Lower leg skin (tissue), 4 donors: ENCODE measurements around the gene SIK3. TPM values are rescaled to one million over a fixed set of nuclear protein-coding genes. Genes with fewer than 3 reads are reported as not detected.

Experiments
- DNase-seq, 2 donors: peaks; one replicate each; pipeline ENCODE4 v3.0.0-alpha.2; 2019; ENCODE audit warnings: low spot score in 2 of 2
- H3K4me3 ChIP-seq: fragments of 200-600 bp; sonication (generic); 2 replicates; pipeline ENCODE4 v1.5.1; 2017; ENCODE audit warnings: mild to moderate bottlenecking, low read depth; ENCODE audit not compliant: poor library complexity, severe bottlenecking
- CTCF ChIP-seq, 3 donors: fragments of 450-650 bp; IDR thresholded peaks; one replicate each; pipeline ENCODE4 v1.5.1; 2016; ENCODE audit warnings: antibody characterized with exemption in 3 of 3, mild to moderate bottlenecking in 3 of 3, moderate library complexity in 2 of 3
- POLR2A ChIP-seq, 2 donors: fragments of 450-650 bp; IDR thresholded peaks; one replicate each; pipeline ENCODE4 v1.6.1; 2016 to 2017; ENCODE audit warnings: antibody characterized with exemption in 2 of 2, mild to moderate bottlenecking in 1 of 2, moderate library complexity in 1 of 2
- WGBS, 2 donors: methylation state at CpG; one replicate each; pipeline ENCODE4 v1.1.5; 2018; 5-methylcytosine and 5-hydroxymethylcytosine counted together
- intact Hi-C: fragments of 100-400 bp; cut with DNase I; formaldehyde crosslinking; loops from one replicate; pipeline ENCODE4 v1.15.0; 2023; ENCODE audit warnings: low total_unique reads
- total RNA-seq, 4 donors: library from RNA; depleted of rRNA; stranded (reverse); fragments of >200 nt; gene quantifications; one replicate each; pipeline ENCODE4 v1.1.0, GENCODE V29; 2016

The SIK3 gene
- total RNA-seq, 4 donors from 2014 or later = 26.7 to 37.5 (median 30.1) TPM

DNA sequence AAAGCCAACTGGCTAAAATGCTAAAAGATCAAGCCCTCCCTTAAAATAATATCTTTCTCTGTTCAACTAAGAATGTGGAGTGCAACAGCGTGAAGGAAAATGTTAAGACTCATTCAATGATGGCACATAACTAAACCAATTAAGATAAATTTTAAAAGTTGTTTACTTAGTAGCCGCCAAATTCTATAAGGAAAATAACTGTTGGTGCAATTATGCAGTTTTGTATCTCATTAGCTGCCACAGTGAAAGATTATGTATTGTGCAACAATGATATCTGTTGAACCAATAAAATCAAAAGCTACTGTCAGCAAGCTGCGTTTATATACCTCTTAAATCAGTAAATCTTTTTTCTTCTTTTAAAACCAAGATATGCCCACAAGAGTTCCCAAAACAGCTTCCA, 55.5 kb downstream of the SIK3 start:
- TF ChIP-seq CTCF (IDR thresholded peaks at IDR 0.05) = no peak
- no peak for TF ChIP-seq POLR2A (IDR thresholded peaks at IDR 0.05)
- no peak overlapping the region for H3K4me3 ChIP-seq
- intact Hi-C loops = no loop called here
- DNase-seq = no peak
- 67 to 73% methylated on average over 3 of the region's 3 CpGs for WGBS, 2 donors

DNA sequence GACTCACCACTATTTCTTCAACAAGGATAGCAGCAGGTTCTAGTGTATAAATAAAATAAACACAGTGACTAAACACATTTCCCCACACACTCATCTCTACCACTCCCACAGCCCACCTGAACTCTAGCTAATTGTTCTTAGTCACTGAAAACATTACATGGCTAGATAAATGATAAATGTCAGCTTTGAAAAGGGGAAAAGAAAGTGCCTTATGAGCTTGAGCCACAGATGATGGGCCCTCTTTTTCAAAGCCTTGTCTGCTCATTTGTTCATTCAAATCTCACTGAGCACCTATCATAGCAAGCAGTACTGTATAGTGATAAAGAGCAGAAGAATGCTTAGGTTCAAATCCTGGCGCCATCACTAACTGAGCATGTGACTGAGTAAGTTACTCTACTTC, 58.3 kb downstream of the SIK3 start:
- DNase-seq = no peak
- WGBS, 2 donors = 36 to 93% methylated on average over 1 of the region's 1 CpG
- intact Hi-C loops = no loop called here
- no peak for TF ChIP-seq POLR2A (IDR thresholded peaks at IDR 0.05)
- TF ChIP-seq CTCF (IDR thresholded peaks at IDR 0.05) = no peak
- no peak overlapping the region for H3K4me3 ChIP-seq

DNA sequence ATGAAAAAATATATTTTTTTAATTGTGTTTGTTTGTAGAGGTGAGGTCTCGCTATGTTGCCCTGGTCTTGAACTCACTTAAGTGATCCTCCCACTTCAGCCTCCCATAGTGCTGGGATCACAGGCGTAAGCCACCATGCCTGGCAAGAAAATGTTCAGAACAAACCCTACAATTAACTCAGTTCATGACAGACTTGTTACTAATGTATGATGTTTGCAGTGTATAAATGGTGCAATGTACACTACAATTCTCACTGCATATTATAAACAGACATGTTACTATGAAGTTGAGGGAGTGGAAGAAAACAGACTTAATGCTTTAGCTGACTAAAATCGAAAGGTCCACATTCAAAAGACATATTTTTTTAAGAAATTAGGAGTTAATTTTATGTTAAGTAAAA, 59.0 kb downstream of the SIK3 start:
- no peak overlapping the region for H3K4me3 ChIP-seq
- intact Hi-C loops = no loop called here
- DNase-seq = no peak
- TF ChIP-seq POLR2A (IDR thresholded peaks at IDR 0.05) (no peak), CTCF (IDR thresholded peaks at IDR 0.05) (no peak)
- 90 to 94% methylated on average over 3 of the region's 3 CpGs for WGBS, 2 donors

DNA sequence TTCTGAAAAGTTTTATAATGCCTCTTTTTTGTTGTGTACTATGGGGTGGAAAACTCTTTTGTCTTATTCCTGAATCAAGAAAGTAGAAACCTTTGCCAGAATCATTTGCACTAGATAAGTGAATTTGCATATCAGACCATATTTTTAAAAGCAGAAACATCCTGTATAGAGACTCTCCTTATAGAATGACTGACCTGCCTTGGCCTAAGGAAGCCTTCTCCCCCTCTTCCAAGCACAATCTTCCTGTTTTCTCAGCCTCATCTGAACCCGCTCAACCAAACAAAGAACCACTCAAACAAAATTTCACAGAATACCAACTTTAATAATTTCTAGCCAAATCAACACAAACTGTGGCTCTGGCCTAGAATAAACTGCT, 60.3 kb downstream of the SIK3 start:
- no peak for TF ChIP-seq POLR2A (IDR thresholded peaks at IDR 0.05)
- no peak for TF ChIP-seq CTCF (IDR thresholded peaks at IDR 0.05)
- DNase-seq = no peak
- WGBS, 2 donors = 86 to 89% methylated on average over 1 of the region's 1 CpG
- H3K4me3 ChIP-seq = no peak overlapping the region
- intact Hi-C loops = no loop called here

DNA sequence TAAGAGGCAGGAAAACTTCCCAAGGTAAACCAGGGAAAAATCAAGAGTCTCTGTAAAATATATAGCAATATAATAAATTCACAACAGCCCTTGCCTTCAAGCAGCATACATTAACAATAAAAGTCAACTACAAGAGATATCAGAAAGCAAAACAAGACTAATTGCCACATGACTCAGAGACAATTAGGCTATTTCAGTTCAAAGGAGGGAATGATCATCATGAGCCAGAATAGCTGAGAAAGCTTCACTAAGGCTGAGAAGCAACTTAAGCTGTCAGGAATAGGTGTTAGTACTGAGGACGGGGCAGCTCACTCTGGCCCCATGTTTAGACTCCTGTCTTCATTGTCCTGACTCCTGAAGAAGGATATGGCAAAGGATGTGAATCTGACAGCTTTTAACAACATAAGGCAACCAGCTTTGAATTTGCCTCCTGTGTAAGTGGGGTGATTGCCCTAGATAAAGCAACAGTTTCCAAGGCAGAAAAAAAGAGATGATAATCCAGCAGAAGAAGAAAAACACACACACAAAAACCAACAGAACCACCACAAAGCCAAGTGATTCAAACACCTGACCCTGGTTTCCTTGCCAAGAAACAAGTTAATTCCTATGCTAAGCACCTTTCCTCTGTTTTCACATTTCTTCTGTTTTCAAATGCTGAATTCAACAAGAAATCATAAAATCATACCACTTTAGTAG, 60.8 kb downstream of the SIK3 start:
- TF ChIP-seq POLR2A (IDR thresholded peaks at IDR 0.05) = no peak
- TF ChIP-seq CTCF (IDR thresholded peaks at IDR 0.05) = no peak
- no peak overlapping the region for H3K4me3 ChIP-seq
- 50 to 61% methylated on average over 1 of the region's 1 CpG for WGBS, 2 donors
- DNase-seq = no peak
- intact Hi-C loops = no loop called here

GRCh38 chr11:117034901-117035300, 63.3 kb downstream of the SIK3 start:
- TF ChIP-seq CTCF (IDR thresholded peaks at IDR 0.05) (no peak), POLR2A (IDR thresholded peaks at IDR 0.05) (no peak)
- no peak overlapping the region for H3K4me3 ChIP-seq
- no peak for DNase-seq
- intact Hi-C loops = no loop called here
